Uterus (tissue), 4 donors: Measurements from ENCODE around the gene JARID2. TPM values are rescaled to one million over a fixed set of nuclear protein-coding genes. Genes with fewer than 3 reads are reported as not detected.

Experiments used
- DNase-seq, 2 donors: peaks; one replicate each; pipeline ENCODE4 v3.0.0-alpha.2; 2019 to 2020
- H3K27ac ChIP-seq, 2 donors: fragments of 200-600 bp; sonication (generic); 1 replicate in 1 of 2; 2 replicates in 1 of 2; pipeline ENCODE4 v1.5.1; 2016 to 2018
- H3K27me3 ChIP-seq, 2 donors: fragments of 200-600 bp; sonication (generic); one replicate each; pipeline ENCODE4 v1.5.1; 2018 to 2019; ENCODE audit warnings: control low read depth in 1 of 2
- H3K36me3 ChIP-seq, 2 donors: fragments of 200-600 bp; sonication (generic); one replicate each; pipeline ENCODE4 v1.5.1; 2019; ENCODE audit warnings: control low read depth in 1 of 2
- H3K4me1 ChIP-seq, 2 donors: fragments of 200-600 bp; sonication (generic); one replicate each; pipeline ENCODE4 v1.5.1; 2018 to 2019; ENCODE audit warnings: control low read depth in 1 of 2
- H3K4me3 ChIP-seq, 2 donors: fragments of 200-600 bp; sonication (generic); 1 replicate in 1 of 2; 2 replicates in 1 of 2; pipeline ENCODE4 v1.5.1; 2018 to 2019; ENCODE audit warnings: mild to moderate bottlenecking in 1 of 2
- H3K9me3 ChIP-seq, 2 donors: fragments of 200-600 bp; sonication (generic); one replicate each; pipeline ENCODE4 v1.5.1; 2019; ENCODE audit warnings: control low read depth in 1 of 2
- POLR2A ChIP-seq, 2 donors: fragments of 450-650 bp; IDR thresholded peaks; one replicate each; pipeline ENCODE4 v1.6.1; 2016; ENCODE audit warnings: antibody characterized with exemption in 2 of 2, mild to moderate bottlenecking in 1 of 2, moderate library complexity in 1 of 2
- intact Hi-C: fragments of 100-400 bp; cut with DNase I; formaldehyde crosslinking; loops from one replicate; pipeline ENCODE4 v1.15.1; 2023; ENCODE audit warnings: low total_unique reads
- total RNA-seq, 4 donors: library from RNA; depleted of rRNA in 3 of 4; stranded (reverse); fragments of >200 nt in 3 of 4; gene quantifications; one replicate each; pipeline versions ENCODE4 v1.1.0 to v1.2.4, GENCODE V29; 2014 to 2023
- TF ChIP-seq, protein P1 (sequence below), 4 experiments: fragments of 200-600 bp in 2 of 4; fragments of 450-650 bp in 2 of 4; sonication (generic) in 2 of 4; IDR thresholded peaks; one replicate each; pipeline ENCODE4 v1.5.1; 2016 to 2019; ENCODE audit warnings: antibody characterized with exemption in 4 of 4, mild to moderate bottlenecking in 2 of 4, moderate library complexity in 1 of 4
- donor health status: DM: yes; HTN: yes; CAD: no.

The JARID2 gene
- total RNA-seq, 4 donors from 2014 or later: 2.6 to 15.8 (median 8.0) TPM

GRCh38 chr6:15361197-15361596 lies 115.3 kb downstream of the JARID2 start:
- no peaks in the 10 kb centered on the region for H3K4me1 ChIP-seq
- H3K9me3 ChIP-seq: no peaks in the 10 kb centered on the region
- H3K27ac ChIP-seq: no peak overlapping the region
- H3K4me3 ChIP-seq: no peak overlapping the region
- H3K36me3 ChIP-seq: no peaks in the 10 kb centered on the region
- DNase-seq: no peak
- no peaks in the 10 kb centered on the region for H3K27me3 ChIP-seq
- TF ChIP-seq, protein P1, sequence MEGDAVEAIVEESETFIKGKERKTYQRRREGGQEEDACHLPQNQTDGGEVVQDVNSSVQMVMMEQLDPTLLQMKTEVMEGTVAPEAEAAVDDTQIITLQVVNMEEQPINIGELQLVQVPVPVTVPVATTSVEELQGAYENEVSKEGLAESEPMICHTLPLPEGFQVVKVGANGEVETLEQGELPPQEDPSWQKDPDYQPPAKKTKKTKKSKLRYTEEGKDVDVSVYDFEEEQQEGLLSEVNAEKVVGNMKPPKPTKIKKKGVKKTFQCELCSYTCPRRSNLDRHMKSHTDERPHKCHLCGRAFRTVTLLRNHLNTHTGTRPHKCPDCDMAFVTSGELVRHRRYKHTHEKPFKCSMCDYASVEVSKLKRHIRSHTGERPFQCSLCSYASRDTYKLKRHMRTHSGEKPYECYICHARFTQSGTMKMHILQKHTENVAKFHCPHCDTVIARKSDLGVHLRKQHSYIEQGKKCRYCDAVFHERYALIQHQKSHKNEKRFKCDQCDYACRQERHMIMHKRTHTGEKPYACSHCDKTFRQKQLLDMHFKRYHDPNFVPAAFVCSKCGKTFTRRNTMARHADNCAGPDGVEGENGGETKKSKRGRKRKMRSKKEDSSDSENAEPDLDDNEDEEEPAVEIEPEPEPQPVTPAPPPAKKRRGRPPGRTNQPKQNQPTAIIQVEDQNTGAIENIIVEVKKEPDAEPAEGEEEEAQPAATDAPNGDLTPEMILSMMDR (IDR thresholded peaks at IDR 0.05): no peak
- no peak for TF ChIP-seq POLR2A (IDR thresholded peaks at IDR 0.05)
- intact Hi-C loops: no loop called here

GRCh38 chr6:15362274-15363160 lies 116.6 kb downstream of the JARID2 start:
- TF ChIP-seq, protein P1 (IDR thresholded peaks at IDR 0.05): no peak
- no peak for TF ChIP-seq POLR2A (IDR thresholded peaks at IDR 0.05)
- Histone ChIP-seq H3K27me3 (no peaks in the 10 kb centered on the region), H3K27ac (no peak overlapping the region), H3K9me3 (no peaks in the 10 kb centered on the region), H3K4me3 (no peak overlapping the region), H3K36me3 (no peaks in the 10 kb centered on the region), H3K4me1 (no peaks in the 10 kb centered on the region)
- no peak for DNase-seq
- intact Hi-C loops: no loop called here

DNA sequence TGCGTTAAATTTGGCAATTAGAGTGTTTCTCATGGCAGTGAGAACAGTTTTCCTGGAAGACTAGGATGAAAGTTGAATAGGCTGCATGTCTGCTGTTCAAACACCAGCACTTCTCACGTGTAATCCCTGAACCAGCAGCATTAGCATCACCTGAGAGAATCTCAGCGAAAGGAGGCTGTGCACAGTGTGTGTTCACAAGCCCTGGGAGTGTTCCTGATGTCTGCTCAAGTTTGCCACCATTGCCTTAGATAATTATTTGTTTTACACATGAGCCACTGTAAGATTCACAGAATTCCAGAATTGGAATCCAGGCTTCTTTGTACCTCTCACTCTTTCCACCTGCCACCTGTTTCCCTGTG lies 117.3 kb downstream of the JARID2 start:
- no peak overlapping the region for H3K27ac ChIP-seq
- intact Hi-C loops: no loop called here
- DNase-seq: no peak

DNA sequence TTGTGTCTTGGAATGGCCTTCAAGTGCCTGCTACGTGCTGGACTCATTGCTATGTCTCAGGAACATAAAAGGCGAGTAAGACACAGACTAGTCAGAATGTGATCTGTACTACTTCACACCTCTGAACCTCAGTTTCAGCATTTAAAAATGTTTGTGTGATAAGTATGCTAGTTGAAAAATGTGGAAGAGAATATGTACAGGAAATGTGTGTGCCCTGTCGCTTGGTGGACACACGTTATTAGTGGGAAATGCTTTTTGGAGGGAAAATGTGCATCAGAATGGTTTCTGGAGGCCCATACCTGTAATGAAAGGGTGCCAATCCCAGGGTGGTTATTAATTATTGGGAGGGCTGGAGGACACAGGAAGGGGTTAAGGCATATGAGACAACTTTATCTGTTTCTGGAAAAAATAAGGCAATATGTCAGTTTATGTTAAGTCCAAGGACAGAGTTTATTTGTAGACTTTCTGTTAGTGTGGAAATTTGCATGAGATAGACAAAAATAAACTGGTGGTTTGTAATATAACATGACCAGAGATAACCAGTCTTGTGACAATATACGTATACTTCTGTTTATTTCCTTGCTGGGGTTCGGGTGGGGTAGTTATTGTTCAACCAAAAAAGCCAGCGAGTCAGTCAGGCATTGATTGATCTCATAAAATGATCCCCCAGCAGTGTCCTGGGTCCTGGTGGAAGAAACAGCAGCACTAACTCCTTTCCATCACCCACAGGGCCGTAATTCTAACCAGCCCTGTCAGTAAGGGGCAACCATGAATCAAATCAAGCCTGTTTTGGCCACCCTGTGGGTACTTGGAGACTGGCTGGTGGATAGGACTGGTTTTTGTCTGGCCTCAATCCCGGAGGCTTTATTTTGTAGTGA lies 117.9 kb downstream of the JARID2 start:
- no peak for DNase-seq
- Histone ChIP-seq H3K27ac (no peak overlapping the region), H3K4me3 (no peak overlapping the region), H3K4me1 (no peaks in the 10 kb centered on the region), H3K36me3 (no peaks in the 10 kb centered on the region), H3K27me3 (no peaks in the 10 kb centered on the region), H3K9me3 (no peaks in the 10 kb centered on the region)
- no peak for TF ChIP-seq POLR2A (IDR thresholded peaks at IDR 0.05)
- TF ChIP-seq, protein P1 (IDR thresholded peaks at IDR 0.05): no peak
- intact Hi-C loops: no loop called here

More for the DNA sequence above, 117.3 kb downstream of the JARID2 start:
- H3K36me3 ChIP-seq: no peaks in the 10 kb centered on the region
- no peak overlapping the region for H3K4me3 ChIP-seq
- no peaks in the 10 kb centered on the region for H3K4me1 ChIP-seq
- H3K27me3 ChIP-seq: no peaks in the 10 kb centered on the region
- H3K9me3 ChIP-seq: no peaks in the 10 kb centered on the region
- no peak for TF ChIP-seq POLR2A (IDR thresholded peaks at IDR 0.05)
- TF ChIP-seq, protein P1 (IDR thresholded peaks at IDR 0.05): no peak
